ENCODE measurements around the gene POLR2F.

DNA sequence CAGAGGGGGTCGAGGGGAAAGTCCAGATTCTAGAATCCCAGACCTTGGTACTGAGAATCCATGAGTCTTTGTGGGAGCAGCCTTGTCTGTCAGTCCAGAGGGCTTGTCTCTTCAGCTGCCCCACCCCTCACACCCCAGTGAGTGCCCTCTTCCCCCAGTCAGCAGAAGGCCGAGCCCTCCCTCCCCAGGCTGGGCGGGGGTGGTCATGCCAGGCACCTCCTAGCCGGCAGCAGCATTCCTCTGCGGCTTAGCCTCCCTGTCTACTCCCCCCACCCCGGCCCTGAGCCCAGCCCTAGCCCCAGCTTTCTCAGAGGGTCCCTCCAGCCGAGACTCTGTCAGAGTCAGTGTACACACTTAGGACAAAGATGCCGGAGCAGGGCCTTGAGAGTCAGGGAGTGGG lies 26.3 kb downstream of the POLR2F start:
- no peak for TF ChIP-seq YY1 (tag by site-specific recombination; IDR thresholded peaks at IDR 0.05)
- TF ChIP-seq, protein P1, sequence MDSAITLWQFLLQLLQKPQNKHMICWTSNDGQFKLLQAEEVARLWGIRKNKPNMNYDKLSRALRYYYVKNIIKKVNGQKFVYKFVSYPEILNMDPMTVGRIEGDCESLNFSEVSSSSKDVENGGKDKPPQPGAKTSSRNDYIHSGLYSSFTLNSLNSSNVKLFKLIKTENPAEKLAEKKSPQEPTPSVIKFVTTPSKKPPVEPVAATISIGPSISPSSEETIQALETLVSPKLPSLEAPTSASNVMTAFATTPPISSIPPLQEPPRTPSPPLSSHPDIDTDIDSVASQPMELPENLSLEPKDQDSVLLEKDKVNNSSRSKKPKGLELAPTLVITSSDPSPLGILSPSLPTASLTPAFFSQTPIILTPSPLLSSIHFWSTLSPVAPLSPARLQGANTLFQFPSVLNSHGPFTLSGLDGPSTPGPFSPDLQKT (IDR thresholded peaks at IDR 0.05; ENCODE audit: borderline replicate concordance, low read depth, low read length) = no peak
- no peak for TF ChIP-seq HOXD13 (CRISPR knock-in tag; IDR thresholded peaks at IDR 0.05; ENCODE audit: borderline replicate concordance)
- TF ChIP-seq, protein P2, sequence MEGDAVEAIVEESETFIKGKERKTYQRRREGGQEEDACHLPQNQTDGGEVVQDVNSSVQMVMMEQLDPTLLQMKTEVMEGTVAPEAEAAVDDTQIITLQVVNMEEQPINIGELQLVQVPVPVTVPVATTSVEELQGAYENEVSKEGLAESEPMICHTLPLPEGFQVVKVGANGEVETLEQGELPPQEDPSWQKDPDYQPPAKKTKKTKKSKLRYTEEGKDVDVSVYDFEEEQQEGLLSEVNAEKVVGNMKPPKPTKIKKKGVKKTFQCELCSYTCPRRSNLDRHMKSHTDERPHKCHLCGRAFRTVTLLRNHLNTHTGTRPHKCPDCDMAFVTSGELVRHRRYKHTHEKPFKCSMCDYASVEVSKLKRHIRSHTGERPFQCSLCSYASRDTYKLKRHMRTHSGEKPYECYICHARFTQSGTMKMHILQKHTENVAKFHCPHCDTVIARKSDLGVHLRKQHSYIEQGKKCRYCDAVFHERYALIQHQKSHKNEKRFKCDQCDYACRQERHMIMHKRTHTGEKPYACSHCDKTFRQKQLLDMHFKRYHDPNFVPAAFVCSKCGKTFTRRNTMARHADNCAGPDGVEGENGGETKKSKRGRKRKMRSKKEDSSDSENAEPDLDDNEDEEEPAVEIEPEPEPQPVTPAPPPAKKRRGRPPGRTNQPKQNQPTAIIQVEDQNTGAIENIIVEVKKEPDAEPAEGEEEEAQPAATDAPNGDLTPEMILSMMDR (tag by site-specific recombination; IDR thresholded peaks at IDR 0.05) = no peak
- no peak for TF ChIP-seq ZNF121 (tag by site-specific recombination; IDR thresholded peaks at IDR 0.05)
- TF ChIP-seq ZNF658 (tag by site-specific recombination; IDR thresholded peaks at IDR 0.05) = no peak
- TF ChIP-seq, protein P3, sequence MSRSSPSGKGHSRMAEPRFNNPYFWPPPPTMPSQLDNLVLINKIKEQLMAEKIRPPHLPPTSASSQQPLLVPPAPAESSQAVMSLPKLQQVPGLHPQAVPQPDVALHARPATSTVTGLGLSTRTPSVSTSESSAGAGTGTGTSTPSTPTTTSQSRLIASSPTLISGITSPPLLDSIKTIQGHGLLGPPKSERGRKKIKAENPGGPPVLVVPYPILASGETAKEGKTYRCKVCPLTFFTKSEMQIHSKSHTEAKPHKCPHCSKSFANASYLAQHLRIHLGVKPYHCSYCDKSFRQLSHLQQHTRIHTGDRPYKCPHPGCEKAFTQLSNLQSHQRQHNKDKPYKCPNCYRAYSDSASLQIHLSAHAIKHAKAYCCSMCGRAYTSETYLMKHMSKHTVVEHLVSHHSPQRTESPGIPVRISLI (tag by site-specific recombination; IDR thresholded peaks at IDR 0.05) = no peak
- no peak for TF ChIP-seq ZNF596 (tag by site-specific recombination; IDR thresholded peaks at IDR 0.05)
